Loucy (cell line): Measurements from ENCODE around the gene TTBK1.

Experiments used
- H2AFZ ChIP-seq: fragments of 200-600 bp; sonication (generic); 2 replicates; pipeline ENCODE4 v1.6.0; 2016; ENCODE audit warnings: antibody characterized with exemption, mild to moderate bottlenecking, low read length, moderate library complexity
- H3F3A ChIP-seq: fragments of 200-600 bp; 2 replicates; pipeline ENCODE4 v1.6.0; 2016; ENCODE audit warnings: antibody characterized with exemption, low read depth, mild to moderate bottlenecking
- H3K27me3 ChIP-seq: fragments of 200-600 bp; sonication (generic); 2 replicates; pipeline ENCODE4 v1.6.1; 2014; ENCODE audit warnings: low read length, mild to moderate bottlenecking; ENCODE audit not compliant: insufficient read depth, poor library complexity, severe bottlenecking
- H3K36me3 ChIP-seq: fragments of 200-600 bp; sonication (generic); 2 replicates; pipeline ENCODE4 v1.6.1; 2016; ENCODE audit warnings: low read length; ENCODE audit not compliant: insufficient read depth
- H3K4me1 ChIP-seq: fragments of 200-600 bp; sonication (generic); 2 replicates; pipeline ENCODE4 v1.5.1; 2014; ENCODE audit warnings: low read length, mild to moderate bottlenecking; ENCODE audit not compliant: insufficient read depth, poor library complexity, severe bottlenecking
- H3K4me2 ChIP-seq: fragments of 200-600 bp; sonication (generic); 2 replicates; pipeline ENCODE4 v1.6.0; 2014; ENCODE audit warnings: antibody characterized with exemption, low read length, low read depth, mild to moderate bottlenecking; ENCODE audit not compliant: poor library complexity, severe bottlenecking
- H3K4me3 ChIP-seq: fragments of 200-600 bp; sonication (generic); 2 replicates; pipeline ENCODE4 v1.5.1; 2014; ENCODE audit warnings: low read length, mild to moderate bottlenecking, mixed read lengths; ENCODE audit not compliant: poor library complexity, severe bottlenecking
- H3K79me2 ChIP-seq: fragments of 200-600 bp; sonication (generic); 2 replicates; pipeline ENCODE4 v1.6.1; 2014; ENCODE audit warnings: low read length; ENCODE audit not compliant: insufficient read depth
- H3K9ac ChIP-seq: fragments of 200-600 bp; sonication (generic); 2 replicates; pipeline ENCODE4 v1.6.0; 2014; ENCODE audit warnings: mild to moderate bottlenecking, low read depth, low read length, moderate library complexity; ENCODE audit not compliant: poor library complexity, severe bottlenecking
- H3K9me2 ChIP-seq: fragments of 200-600 bp; sonication (generic); replicated peaks from 2 replicates; pipeline ENCODE4 v1.6.1; 2016; ENCODE audit warnings: low read depth, low read length, mixed read lengths
- H3K9me3 ChIP-seq: fragments of 200-600 bp; sonication (generic); 2 replicates; pipeline ENCODE4 v1.6.1; 2014; ENCODE audit warnings: mild to moderate bottlenecking, antibody characterized with exemption, low read length, low read depth; ENCODE audit not compliant: insufficient read depth
- H4K20me1 ChIP-seq: fragments of 200-600 bp; sonication (generic); 2 replicates; pipeline ENCODE4 v1.6.0; 2014; ENCODE audit warnings: antibody characterized with exemption, low read length, mild to moderate bottlenecking; ENCODE audit not compliant: insufficient read depth, poor library complexity, severe bottlenecking
- CTCF ChIP-seq: fragments of 200-600 bp; sonication (generic); conservative IDR thresholded peaks from 2 replicates; pipeline ENCODE4 v1.5.1; 2014; ENCODE audit warnings: mild to moderate bottlenecking, antibody characterized with exemption, low read length
- EZH2phosphoT487 ChIP-seq: fragments of 200-600 bp; IDR thresholded peaks from 2 replicates; pipeline ENCODE4 v1.6.1; 2018; ENCODE audit warnings: antibody characterized with exemption, mild to moderate bottlenecking, moderate library complexity, borderline replicate concordance

TTBK1 gene

DNA sequence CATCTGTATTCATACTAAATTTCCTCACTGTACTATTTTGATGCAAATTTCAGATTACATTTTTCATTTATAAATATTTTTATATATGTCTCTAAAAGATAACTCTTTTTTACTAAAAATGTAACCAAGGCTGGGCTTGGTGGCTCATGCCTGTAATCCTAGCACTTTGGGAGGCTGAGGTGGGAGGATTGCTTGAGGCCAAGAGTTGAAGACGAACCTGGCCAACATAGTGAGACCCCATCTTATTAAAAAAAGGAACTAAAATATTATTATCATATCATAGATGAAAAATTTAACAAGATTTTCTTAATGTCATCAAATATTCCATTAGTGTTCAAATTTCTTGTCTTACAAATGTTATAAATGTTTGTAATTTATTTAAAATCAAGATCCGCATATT lies 7.4 kb upstream of the TTBK1 start:
- no peaks in the 10 kb centered on the region for H3K27me3 ChIP-seq
- H3K4me1 ChIP-seq, result no peaks in the 10 kb centered on the region
- no peaks in the 10 kb centered on the region for H3F3A ChIP-seq
- H4K20me1 ChIP-seq, result no peaks in the 10 kb centered on the region
- no peak for TF ChIP-seq EZH2phosphoT487
- TF ChIP-seq CTCF, result no peak
- H3K9me3 ChIP-seq, result no peaks in the 10 kb centered on the region
- H3K79me2 ChIP-seq, result no peaks in the 10 kb centered on the region
- no peak overlapping the region for H3K4me2 ChIP-seq
- H3K9me2 ChIP-seq, result no peaks in the 10 kb centered on the region
- H2AFZ ChIP-seq, result no peak overlapping the region
- no peaks in the 10 kb centered on the region for H3K36me3 ChIP-seq
- H3K9ac ChIP-seq, result no peak overlapping the region
- no peak overlapping the region for H3K4me3 ChIP-seq

- no peaks in the 10 kb centered on the region for H3K9me2 ChIP-seq
- no peaks in the 10 kb centered on the region for H3K27me3 ChIP-seq
- H3K79me2 ChIP-seq, result no peaks in the 10 kb centered on the region
- no peaks in the 10 kb centered on the region for H3K4me1 ChIP-seq
- H3K36me3 ChIP-seq, result no peaks in the 10 kb centered on the region
- H3K4me3 ChIP-seq, result no peak overlapping the region
- no peaks in the 10 kb centered on the region for H4K20me1 ChIP-seq
- H3F3A ChIP-seq, result no peaks in the 10 kb centered on the region
- H3K4me2 ChIP-seq, result no peak overlapping the region
- H3K9me3 ChIP-seq, result no peaks in the 10 kb centered on the region
- no peak overlapping the region for H3K9ac ChIP-seq
- TF ChIP-seq CTCF (no peak), EZH2phosphoT487 (no peak)
- no peak overlapping the region for H2AFZ ChIP-seq
Observed at GRCh38 chr6:43239054-43239453, 4.2 kb upstream of the TTBK1 start.

DNA sequence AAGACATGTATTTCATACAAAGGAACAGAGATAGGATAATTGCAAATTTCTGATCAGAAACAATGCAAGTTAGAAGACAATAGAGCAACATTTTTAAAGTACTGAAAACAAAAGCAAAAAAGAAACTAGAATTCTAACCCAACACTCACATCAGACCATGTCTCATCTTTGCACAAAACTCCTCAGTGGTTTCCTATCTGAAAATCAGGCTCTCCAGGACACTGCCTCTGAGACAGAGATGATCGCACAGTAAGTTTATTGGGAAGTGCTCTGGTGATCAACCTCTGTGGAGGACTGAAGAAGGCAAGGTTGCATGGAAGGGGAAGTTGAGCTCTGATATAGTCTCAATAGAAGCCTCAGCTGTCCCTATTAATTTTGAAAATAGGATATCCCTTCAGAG lies 2.3 kb upstream of the TTBK1 start:
- TF ChIP-seq CTCF, result no peak
- TF ChIP-seq EZH2phosphoT487, result no peak
- H3K27me3 ChIP-seq, result no peaks in the 10 kb centered on the region

More for the DNA sequence above, 2.3 kb upstream of the TTBK1 start:
- no peaks in the 10 kb centered on the region for H3K4me1 ChIP-seq
- H3K9ac ChIP-seq, result no peak overlapping the region
- no peak overlapping the region for H2AFZ ChIP-seq
- H4K20me1 ChIP-seq, result no peaks in the 10 kb centered on the region
- H3K9me2 ChIP-seq, result no peaks in the 10 kb centered on the region
- H3K36me3 ChIP-seq, result no peaks in the 10 kb centered on the region
- no peaks in the 10 kb centered on the region for H3F3A ChIP-seq
- no peaks in the 10 kb centered on the region for H3K9me3 ChIP-seq
- no peak overlapping the region for H3K4me2 ChIP-seq
- H3K4me3 ChIP-seq, result no peak overlapping the region
- H3K79me2 ChIP-seq, result no peaks in the 10 kb centered on the region
